Prostate gland (tissue), 2 donors: ENCODE results near the gene MMP17. TPM values are rescaled to one million over a fixed set of nuclear protein-coding genes. Genes with fewer than 3 reads are reported as not detected.
"Not testable (repeated sequence)": the region's sequence is repeated elsewhere in the genome, so short reads cannot be mapped to it uniquely, and the experiment has no call there.

Experiments
- DNase-seq: peaks from one replicate; pipeline ENCODE4 v3.0.0-alpha.2; 2019; ENCODE audit warnings: low spot score
- H3K27ac ChIP-seq, 2 donors: fragments of 200-600 bp; sonication (generic); 2 replicates each; pipeline ENCODE4 v1.5.1; 2017 to 2019
- H3K27me3 ChIP-seq: fragments of 200-600 bp; sonication (generic); replicated peaks from 2 replicates; pipeline ENCODE4 v1.5.1; 2019; ENCODE audit not compliant: insufficient read depth
- H3K36me3 ChIP-seq, 2 donors: fragments of 200-600 bp; sonication (generic); 1 replicate in 1 of 2; 2 replicates in 1 of 2; pipeline versions ENCODE4 v1.5.1 to v1.8.1; 2017 to 2019
- H3K4me1 ChIP-seq: fragments of 200-600 bp; sonication (generic); replicated peaks from 2 replicates; pipeline ENCODE4 v1.5.1; 2019
- H3K4me3 ChIP-seq, 2 donors: fragments of 200-600 bp; sonication (generic); 2 replicates each; pipeline ENCODE4 v1.5.1; 2017 to 2019
- H3K9me3 ChIP-seq: fragments of 200-600 bp; sonication (generic); 2 replicates; pipeline ENCODE4 v1.5.1; 2017
- POLR2A ChIP-seq: fragments of 450-650 bp; IDR thresholded peaks from one replicate; pipeline ENCODE4 v1.6.1; 2016; ENCODE audit warnings: antibody characterized with exemption, mild to moderate bottlenecking
- POLR2AphosphoS5 ChIP-seq: sonication (generic); formaldehyde crosslinking; IDR thresholded peaks from one replicate; pipeline ENCODE4 v1.6.1; 2017; ENCODE audit warnings: antibody characterized with exemption
- WGBS: methylation state at CpG from one replicate; pipeline ENCODE4 v1.1.5; 2018; 5-methylcytosine and 5-hydroxymethylcytosine counted together
- intact Hi-C: fragments of 100-400 bp; cut with DNase I; formaldehyde crosslinking; loops from one replicate; pipeline ENCODE4 v1.14.2; 2022
- total RNA-seq, 2 donors: library from RNA; depleted of rRNA; stranded (reverse); fragments of >200 nt; gene quantifications; one replicate each; pipeline ENCODE4 v1.1.0, GENCODE V29; 2016
- TF ChIP-seq, protein P1 (sequence below), 4 experiments: fragments of 200-600 bp in 2 of 4; fragments of 450-650 bp in 2 of 4; sonication (generic) in 2 of 4; IDR thresholded peaks; 1 replicate in 3 of 4; 2 replicates in 1 of 4; pipeline ENCODE4 v1.5.1; 2016 to 2019; ENCODE audit warnings: antibody characterized with exemption in 4 of 4, mild to moderate bottlenecking in 2 of 4, moderate library complexity in 2 of 4

Gene MMP17
- total RNA-seq, 2 donors from 2014 or later: 1.1 to 35.7 TPM

- no peak for DNase-seq
- intact Hi-C loops: no loop called here
Observed at GRCh38 chr12:131803961-131804521, 24.2 kb upstream of the MMP17 start.

GRCh38 chr12:131805421-131805820 is 22.8 kb upstream of the MMP17 start:
- DNase-seq: no peak
- Histone ChIP-seq H3K9me3 (no peaks in the 10 kb centered on the region), H3K27me3 (no peaks in the 10 kb centered on the region), H3K36me3 (no peaks in the 10 kb centered on the region), H3K27ac (no peak overlapping the region), H3K4me1 (no peaks in the 10 kb centered on the region), H3K4me3 (no peak overlapping the region)
- TF ChIP-seq POLR2AphosphoS5 (no peak), POLR2A (no peak)
- TF ChIP-seq, protein P1, sequence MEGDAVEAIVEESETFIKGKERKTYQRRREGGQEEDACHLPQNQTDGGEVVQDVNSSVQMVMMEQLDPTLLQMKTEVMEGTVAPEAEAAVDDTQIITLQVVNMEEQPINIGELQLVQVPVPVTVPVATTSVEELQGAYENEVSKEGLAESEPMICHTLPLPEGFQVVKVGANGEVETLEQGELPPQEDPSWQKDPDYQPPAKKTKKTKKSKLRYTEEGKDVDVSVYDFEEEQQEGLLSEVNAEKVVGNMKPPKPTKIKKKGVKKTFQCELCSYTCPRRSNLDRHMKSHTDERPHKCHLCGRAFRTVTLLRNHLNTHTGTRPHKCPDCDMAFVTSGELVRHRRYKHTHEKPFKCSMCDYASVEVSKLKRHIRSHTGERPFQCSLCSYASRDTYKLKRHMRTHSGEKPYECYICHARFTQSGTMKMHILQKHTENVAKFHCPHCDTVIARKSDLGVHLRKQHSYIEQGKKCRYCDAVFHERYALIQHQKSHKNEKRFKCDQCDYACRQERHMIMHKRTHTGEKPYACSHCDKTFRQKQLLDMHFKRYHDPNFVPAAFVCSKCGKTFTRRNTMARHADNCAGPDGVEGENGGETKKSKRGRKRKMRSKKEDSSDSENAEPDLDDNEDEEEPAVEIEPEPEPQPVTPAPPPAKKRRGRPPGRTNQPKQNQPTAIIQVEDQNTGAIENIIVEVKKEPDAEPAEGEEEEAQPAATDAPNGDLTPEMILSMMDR (IDR thresholded peaks at IDR 0.05): no peak
- intact Hi-C loops: no loop called here
- WGBS: 79% methylated on average over 5 of the region's 5 CpGs

More at GRCh38 chr12:131803961-131804521, 24.2 kb upstream of the MMP17 start:
- H3K27ac ChIP-seq: no peak overlapping the region
- H3K9me3 ChIP-seq: no peaks in the 10 kb centered on the region
- no peak overlapping the region for H3K4me3 ChIP-seq
- no peaks in the 10 kb centered on the region for H3K4me1 ChIP-seq
- 12% methylated on average over 11 of the region's 11 CpGs for WGBS
- H3K36me3 ChIP-seq: peaks cover 0 to 3% of the 10 kb centered on the region in 2 donors
- H3K27me3 ChIP-seq: no peaks in the 10 kb centered on the region
- TF ChIP-seq POLR2A (no peak), POLR2AphosphoS5 (no peak)
- TF ChIP-seq, protein P1 (IDR thresholded peaks at IDR 0.05): no peak

- 80% methylated on average over 7 of the region's 7 CpGs for WGBS
- Histone ChIP-seq H3K27ac (no peak overlapping the region), H3K4me1 (no peaks in the 10 kb centered on the region), H3K27me3 (no peaks in the 10 kb centered on the region), H3K36me3 (no peaks in the 10 kb centered on the region), H3K4me3 (no peak overlapping the region), H3K9me3 (no peaks in the 10 kb centered on the region)
- TF ChIP-seq POLR2A (no peak), POLR2AphosphoS5 (no peak)
- TF ChIP-seq, protein P1 (IDR thresholded peaks at IDR 0.05): no peak
- intact Hi-C loops: no loop called here
- DNase-seq: no peak
Observed at GRCh38 chr12:131806674-131807073, 21.5 kb upstream of the MMP17 start.

DNA sequence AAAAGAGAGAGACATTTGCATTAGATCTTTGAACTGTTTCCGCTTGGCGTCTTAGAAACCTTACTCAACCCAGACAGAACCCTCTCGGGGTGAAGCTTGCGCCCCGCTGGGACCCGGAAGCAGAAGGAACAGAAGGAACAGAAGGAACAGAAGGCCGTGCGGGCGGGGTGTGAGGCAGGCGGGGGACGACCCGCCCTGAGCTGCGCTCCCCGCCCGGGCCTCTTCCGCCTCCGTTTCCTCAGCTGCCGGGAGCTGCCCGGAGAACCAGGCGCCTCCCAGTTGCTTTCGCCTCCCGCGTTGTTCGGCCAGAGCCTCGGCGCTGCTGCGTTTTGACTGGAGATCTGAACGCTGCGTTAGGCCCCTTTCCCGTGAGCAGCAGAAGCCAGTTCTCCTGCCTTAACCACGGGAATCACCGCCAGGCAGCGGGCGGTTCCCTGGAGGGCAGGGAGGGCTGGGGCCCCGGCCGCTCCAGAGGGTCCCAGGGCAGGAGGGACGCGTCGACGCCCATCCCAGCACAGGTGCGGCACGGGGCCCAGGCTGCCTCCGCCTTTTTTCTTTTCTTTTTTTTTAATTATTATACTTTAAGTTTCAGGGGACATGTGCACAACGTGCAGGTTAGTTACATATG is 19.3 kb upstream of the MMP17 start:
- Histone ChIP-seq H3K4me1 (no peaks in the 10 kb centered on the region), H3K9me3 (no peaks in the 10 kb centered on the region), H3K4me3 (no peak overlapping the region), H3K27ac (no peak overlapping the region), H3K36me3 (no peaks in the 10 kb centered on the region), H3K27me3 (no peaks in the 10 kb centered on the region)
- intact Hi-C loops: no loop called here
- no peak for DNase-seq
- 84% methylated on average over 44 of the region's 44 CpGs for WGBS
- TF ChIP-seq POLR2A (no peak), POLR2AphosphoS5 (no peak)
- TF ChIP-seq, protein P1 (IDR thresholded peaks at IDR 0.05): no peak

- H3K9me3 ChIP-seq, DNase-seq, H3K4me3 ChIP-seq, H3K27ac ChIP-seq, H3K27me3 ChIP-seq, H3K4me1 ChIP-seq, H3K36me3 ChIP-seq, intact Hi-C loops: not testable (repeated sequence)
- 79% methylated on average over 9 of the region's 9 CpGs for WGBS
Observed at GRCh38 chr12:131809476-131810254, 18.5 kb upstream of the MMP17 start.
